DND-41 (cell line): ENCODE data around the gene ARID3C.

Experiments used
- ATAC-seq: fragments of 200-7000 bp; cut with Tn5 transposase; 3 replicates; pipeline ENCODE4 v1.9.1; 2021; ENCODE audit warnings: low read depth; ENCODE audit not compliant: insufficient read depth
- DNase-seq: peaks from one replicate; pipeline ENCODE4 v3.0.0-alpha.2; 2020
- H2AFZ ChIP-seq: 2 replicates; pipeline ENCODE4 v1.6.0; 2012; ENCODE audit warnings: low read depth, low read length
- H3K27ac ChIP-seq: 2 replicates; pipeline ENCODE4 v1.5.1; 2012; ENCODE audit warnings: low read length, inconsistent platforms
- H3K27me3 ChIP-seq: fragments of 200-600 bp; sonication (generic); 2 replicates; pipeline ENCODE4 v1.6.0; 2012; ENCODE audit warnings: low read length, mild to moderate bottlenecking, inconsistent platforms; ENCODE audit not compliant: insufficient read depth, poor library complexity
- H3K36me3 ChIP-seq: 2 replicates; pipeline ENCODE4 v1.5.1; 2012; ENCODE audit warnings: low read length, inconsistent platforms; ENCODE audit not compliant: insufficient read depth
- H3K4me1 ChIP-seq: 2 replicates; pipeline ENCODE4 v1.5.1; 2012; ENCODE audit warnings: mild to moderate bottlenecking, low read length; ENCODE audit not compliant: insufficient read depth
- H3K4me2 ChIP-seq: 2 replicates; pipeline ENCODE4 v1.6.0; 2012; ENCODE audit warnings: mild to moderate bottlenecking, moderate library complexity, low read length, inconsistent platforms; ENCODE audit not compliant: insufficient read depth
- H3K4me3 ChIP-seq, 2 experiments: fragments of 200-600 bp in 1 of 2; shearing (Covaris generic) in 1 of 2; 2 replicates each; pipeline ENCODE4 v1.5.1; 2012 to 2016; ENCODE audit warnings: inconsistent platforms in 2 of 2, low read length in 2 of 2, mild to moderate bottlenecking in 2 of 2, low read depth in 1 of 2, moderate library complexity in 1 of 2
- H3K79me2 ChIP-seq: 2 replicates; pipeline ENCODE4 v1.6.0; 2012; ENCODE audit warnings: low read length, inconsistent platforms; ENCODE audit not compliant: insufficient read depth
- H3K9ac ChIP-seq: 2 replicates; pipeline ENCODE4 v1.6.0; 2012; ENCODE audit warnings: low read depth, mild to moderate bottlenecking, inconsistent platforms, low read length, moderate library complexity
- H3K9me3 ChIP-seq: 2 replicates; pipeline ENCODE4 v1.5.1; 2012; ENCODE audit warnings: low read length, moderate library complexity, mild to moderate bottlenecking, inconsistent platforms; ENCODE audit not compliant: insufficient read depth, severe bottlenecking
- H4K20me1 ChIP-seq: 2 replicates; pipeline ENCODE4 v1.6.0; 2012; ENCODE audit warnings: low read length; ENCODE audit not compliant: insufficient read depth
- EZH2 ChIP-seq: IDR thresholded peaks from 3 replicates; pipeline ENCODE4 v1.6.1; 2012; ENCODE audit warnings: borderline replicate concordance, low read depth, mild to moderate bottlenecking, moderate library complexity, low read length, inconsistent platforms; ENCODE audit not compliant: severe bottlenecking
- TF ChIP-seq, protein P1 (sequence below): IDR thresholded peaks from 2 replicates; pipeline ENCODE4 v1.5.1; 2012; ENCODE audit warnings: borderline replicate concordance, low read length, moderate library complexity, mild to moderate bottlenecking; ENCODE audit not compliant: poor library complexity, severe bottlenecking; ENCODE audit errors: extremely low read depth

Gene ARID3C

GRCh38 chr9:34584970-34585369 lies 43.9 kb downstream of the ARID3C start:
- Histone ChIP-seq H3K36me3 (no peaks in the 10 kb centered on the region), H4K20me1 (no peaks in the 10 kb centered on the region), H3K9ac (no peak overlapping the region), H3K27ac (no peak overlapping the region), H3K4me3 (no peak overlapping the region), H3K4me1 (no peaks in the 10 kb centered on the region), H3K79me2 (no peaks in the 10 kb centered on the region), H3K27me3 (peaks cover 25% of the 10 kb centered on the region), H2AFZ (no peak overlapping the region), H3K4me2 (no peak overlapping the region), H3K9me3 (no peaks in the 10 kb centered on the region)
- no peak for ATAC-seq
- DNase-seq: no peak
- TF ChIP-seq, protein P1, sequence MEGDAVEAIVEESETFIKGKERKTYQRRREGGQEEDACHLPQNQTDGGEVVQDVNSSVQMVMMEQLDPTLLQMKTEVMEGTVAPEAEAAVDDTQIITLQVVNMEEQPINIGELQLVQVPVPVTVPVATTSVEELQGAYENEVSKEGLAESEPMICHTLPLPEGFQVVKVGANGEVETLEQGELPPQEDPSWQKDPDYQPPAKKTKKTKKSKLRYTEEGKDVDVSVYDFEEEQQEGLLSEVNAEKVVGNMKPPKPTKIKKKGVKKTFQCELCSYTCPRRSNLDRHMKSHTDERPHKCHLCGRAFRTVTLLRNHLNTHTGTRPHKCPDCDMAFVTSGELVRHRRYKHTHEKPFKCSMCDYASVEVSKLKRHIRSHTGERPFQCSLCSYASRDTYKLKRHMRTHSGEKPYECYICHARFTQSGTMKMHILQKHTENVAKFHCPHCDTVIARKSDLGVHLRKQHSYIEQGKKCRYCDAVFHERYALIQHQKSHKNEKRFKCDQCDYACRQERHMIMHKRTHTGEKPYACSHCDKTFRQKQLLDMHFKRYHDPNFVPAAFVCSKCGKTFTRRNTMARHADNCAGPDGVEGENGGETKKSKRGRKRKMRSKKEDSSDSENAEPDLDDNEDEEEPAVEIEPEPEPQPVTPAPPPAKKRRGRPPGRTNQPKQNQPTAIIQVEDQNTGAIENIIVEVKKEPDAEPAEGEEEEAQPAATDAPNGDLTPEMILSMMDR: no peak
- no peak for TF ChIP-seq EZH2

DNA sequence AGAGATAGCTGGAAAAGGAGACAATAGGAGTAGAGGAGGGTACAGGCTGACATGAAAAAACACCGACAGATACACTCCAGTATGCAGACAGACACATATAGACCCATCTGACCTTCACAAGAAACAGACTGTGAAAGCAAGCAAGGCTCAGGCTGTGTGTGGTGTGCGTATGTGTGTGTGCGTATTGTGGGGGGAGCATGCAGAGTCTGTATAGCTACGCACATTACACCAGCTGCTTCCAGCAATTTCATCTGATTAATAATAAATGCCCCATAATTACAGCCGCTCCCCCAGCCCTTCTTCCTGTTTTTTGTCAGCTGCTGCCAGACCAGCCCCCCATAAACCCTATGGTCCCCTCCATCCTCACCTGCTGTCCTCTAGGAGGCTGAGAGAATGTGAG lies 46.1 kb downstream of the ARID3C start:
- no peaks in the 10 kb centered on the region for H3K79me2 ChIP-seq
- H3K4me2 ChIP-seq: no peak overlapping the region
- no peak overlapping the region for H3K4me3 ChIP-seq
- no peaks in the 10 kb centered on the region for H3K9me3 ChIP-seq
- H4K20me1 ChIP-seq: no peaks in the 10 kb centered on the region
- no peak overlapping the region for H2AFZ ChIP-seq
- no peak for DNase-seq
- H3K4me1 ChIP-seq: no peaks in the 10 kb centered on the region
- peaks cover 28% of the 10 kb centered on the region for H3K27me3 ChIP-seq
- no peak overlapping the region for H3K9ac ChIP-seq
- ATAC-seq: no peak
- TF ChIP-seq EZH2: no peak
- H3K36me3 ChIP-seq: no peaks in the 10 kb centered on the region
- H3K27ac ChIP-seq: no peak overlapping the region

GRCh38 chr9:34581318-34581717 lies 47.5 kb downstream of the ARID3C start:
- TF ChIP-seq, protein P1: no peak
- no peak for TF ChIP-seq EZH2
- H3K27ac ChIP-seq: no peak overlapping the region
- no peak overlapping the region for H2AFZ ChIP-seq
- peaks cover 26% of the 10 kb centered on the region for H3K27me3 ChIP-seq
- no peaks in the 10 kb centered on the region for H3K4me1 ChIP-seq
- H3K79me2 ChIP-seq: no peaks in the 10 kb centered on the region
- H3K9me3 ChIP-seq: no peaks in the 10 kb centered on the region
- H3K4me2 ChIP-seq: no peak overlapping the region
- DNase-seq (no peak), ATAC-seq (no peak)
- no peaks in the 10 kb centered on the region for H4K20me1 ChIP-seq
- H3K36me3 ChIP-seq: no peaks in the 10 kb centered on the region
- H3K9ac ChIP-seq: no peak overlapping the region
- H3K4me3 ChIP-seq: no peak overlapping the region

DNA sequence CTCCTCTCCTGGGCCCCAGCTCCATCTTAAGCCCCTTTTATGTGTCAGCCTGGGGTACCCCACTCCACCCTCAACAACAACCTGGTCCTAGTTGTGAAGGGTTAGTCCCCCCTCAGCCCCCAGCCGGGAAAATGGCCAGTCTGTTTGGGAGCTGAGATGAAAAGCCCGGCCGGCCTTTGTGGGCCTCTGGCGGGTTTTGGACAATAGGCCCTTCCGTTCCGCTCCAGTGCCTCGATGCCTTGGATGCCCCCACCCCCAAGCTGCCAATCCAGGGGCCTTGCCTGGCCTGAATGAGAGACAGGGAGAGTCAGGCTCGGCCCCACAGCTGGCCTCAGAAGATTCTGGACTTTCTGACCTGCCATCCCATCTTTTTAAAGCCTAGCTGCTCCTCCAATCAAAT lies 48.5 kb downstream of the ARID3C start:
- H4K20me1 ChIP-seq: no peaks in the 10 kb centered on the region
- ATAC-seq: no peak
- no peak for TF ChIP-seq EZH2
- TF ChIP-seq, protein P1: no peak
- peaks cover 21% of the 10 kb centered on the region for H3K27me3 ChIP-seq
- H3K27ac ChIP-seq: no peak overlapping the region
- no peaks in the 10 kb centered on the region for H3K4me1 ChIP-seq
- no peak overlapping the region for H3K4me2 ChIP-seq
- no peaks in the 10 kb centered on the region for H3K36me3 ChIP-seq
- H3K4me3 ChIP-seq: no peak overlapping the region
- no peak overlapping the region for H2AFZ ChIP-seq
- H3K9ac ChIP-seq: no peak overlapping the region
- no peak for DNase-seq
- H3K9me3 ChIP-seq: no peaks in the 10 kb centered on the region
- no peaks in the 10 kb centered on the region for H3K79me2 ChIP-seq
